Posterior vena cava (tissue), 2 donors: ENCODE measurements around the gene ANKRD6. TPM values are rescaled to one million over a fixed set of nuclear protein-coding genes. Genes with fewer than 3 reads are reported as not detected.

Experiments used
- DNase-seq: peaks from one replicate; pipeline ENCODE4 v3.0.0-alpha.2; 2020; ENCODE audit warnings: low spot score
- intact Hi-C, 2 donors: fragments of 100-400 bp; cut with DNase I; formaldehyde crosslinking; loops; one replicate each; pipeline versions ENCODE4 v1.14.1 to v1.14.2; 2022 to 2023
- total RNA-seq, 2 donors: library from RNA; stranded (reverse); fragmentation: NEBNext Ultra II Directional; extraction: Animal tissue kit (Norgen Biotek cat#: 25700); gene quantifications; one replicate each; pipeline ENCODE4 v1.2.1, GENCODE V29; 2021
- donor health status: DM: yes; HTN: yes; CAD: no.
- donor health status: DM: yes; HTN: yes; CAD: no.

ANKRD6 gene
- total RNA-seq, 2 donors from 2014 or later: 14.6 to 16.0 TPM

DNA sequence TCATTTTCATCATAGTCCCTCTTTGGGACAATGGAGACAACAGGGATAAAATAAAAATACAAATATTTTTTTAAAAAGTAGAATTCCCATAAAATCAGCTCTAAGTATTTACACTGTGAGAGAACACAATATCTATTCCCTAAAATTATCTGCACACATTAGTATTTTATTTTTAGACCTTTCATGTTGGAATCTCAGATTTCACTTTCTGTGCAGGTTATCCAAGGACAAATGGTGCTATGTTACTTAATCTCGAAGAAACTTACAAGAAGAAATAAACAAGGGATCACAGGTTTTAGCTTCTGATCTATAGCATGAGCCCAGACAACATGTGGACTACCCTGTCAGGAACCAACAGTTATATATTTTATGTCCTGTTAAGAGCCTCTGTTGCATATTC is 228.6 kb downstream of the ANKRD6 start:
- DNase-seq: no peak
- intact Hi-C loops: no loop called here

DNA sequence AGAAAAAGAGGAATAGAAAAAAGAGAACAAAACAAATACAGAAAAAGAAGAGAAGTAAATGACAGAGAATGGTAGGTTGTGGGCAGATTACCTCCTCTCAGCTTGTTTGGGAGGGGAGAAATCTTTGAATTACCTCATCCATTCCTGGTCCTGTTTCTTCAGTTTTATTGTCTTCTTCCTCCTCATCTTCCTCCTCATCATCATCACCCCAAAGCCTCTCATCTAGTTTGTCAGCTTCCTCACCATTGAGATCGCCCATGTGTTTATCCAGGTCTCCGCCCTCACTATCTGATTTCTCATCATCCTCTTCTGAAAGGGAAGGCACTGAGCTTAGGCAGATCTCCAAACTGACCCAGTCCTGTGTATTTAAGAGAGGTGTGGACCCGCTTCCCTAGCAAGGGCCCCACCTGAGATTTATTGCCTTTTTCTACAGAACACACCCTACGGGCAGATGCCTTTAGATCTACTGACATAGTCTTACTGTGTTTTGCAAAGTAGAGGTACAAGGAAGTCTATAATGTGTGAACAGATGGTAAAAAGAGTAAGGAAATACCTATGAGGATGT is 229.8 kb downstream of the ANKRD6 start:
- intact Hi-C loops: no loop called here
- no peak for DNase-seq

DNA sequence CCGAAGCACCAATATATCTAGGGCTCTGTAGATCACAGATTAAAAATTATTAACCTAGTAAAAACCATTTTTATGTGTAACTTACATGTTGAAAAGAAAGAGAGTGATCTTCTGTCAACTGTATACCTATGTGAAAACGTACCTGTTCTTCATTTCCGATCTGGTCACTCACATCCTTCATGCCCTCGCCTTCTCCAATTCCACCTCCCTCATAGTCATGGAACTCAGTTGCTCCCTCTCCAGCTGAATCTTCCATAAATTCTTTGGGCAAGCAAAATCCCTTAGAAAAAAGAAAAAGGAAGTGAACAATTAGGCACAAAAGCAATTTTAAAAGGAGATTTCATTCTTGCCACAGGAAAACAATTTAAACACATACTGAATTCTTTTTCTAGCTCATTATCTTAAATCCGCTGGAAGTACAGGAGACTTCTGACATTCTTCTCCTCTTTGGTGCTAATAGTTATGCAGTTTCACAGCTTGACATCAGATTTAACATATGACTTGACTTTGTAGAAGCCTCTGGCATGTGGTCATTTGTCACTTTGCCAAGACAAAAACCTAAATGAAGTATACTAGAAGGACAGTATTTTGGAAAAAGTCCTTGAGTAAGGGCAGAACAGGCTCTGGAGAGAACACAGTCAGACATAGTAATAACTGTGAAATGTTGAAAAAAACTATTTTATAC is 235.1 kb downstream of the ANKRD6 start:
- DNase-seq: no peak

DNA sequence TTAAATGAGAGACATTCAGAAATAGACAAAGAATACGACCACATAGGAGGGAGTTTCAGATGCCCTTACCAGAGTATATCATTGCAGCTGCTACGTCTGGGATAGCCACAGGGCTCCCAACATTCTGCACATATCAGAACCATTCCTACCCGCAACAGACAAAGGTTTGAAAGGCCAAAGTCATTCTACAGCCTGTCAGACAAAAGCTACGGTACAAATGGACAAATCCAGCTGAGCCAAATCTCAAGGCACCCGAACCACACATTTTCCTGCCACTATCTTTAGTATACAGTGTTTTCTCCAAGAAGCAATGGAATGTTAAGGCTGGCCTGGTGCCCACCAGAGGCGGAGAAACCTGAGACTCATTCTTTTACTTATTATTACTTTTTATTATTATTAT is 236.1 kb downstream of the ANKRD6 start:
- no peak for DNase-seq
- intact Hi-C loops: no loop called here

More for the DNA sequence above, 235.1 kb downstream of the ANKRD6 start:
- intact Hi-C loops: no loop called here

DNA sequence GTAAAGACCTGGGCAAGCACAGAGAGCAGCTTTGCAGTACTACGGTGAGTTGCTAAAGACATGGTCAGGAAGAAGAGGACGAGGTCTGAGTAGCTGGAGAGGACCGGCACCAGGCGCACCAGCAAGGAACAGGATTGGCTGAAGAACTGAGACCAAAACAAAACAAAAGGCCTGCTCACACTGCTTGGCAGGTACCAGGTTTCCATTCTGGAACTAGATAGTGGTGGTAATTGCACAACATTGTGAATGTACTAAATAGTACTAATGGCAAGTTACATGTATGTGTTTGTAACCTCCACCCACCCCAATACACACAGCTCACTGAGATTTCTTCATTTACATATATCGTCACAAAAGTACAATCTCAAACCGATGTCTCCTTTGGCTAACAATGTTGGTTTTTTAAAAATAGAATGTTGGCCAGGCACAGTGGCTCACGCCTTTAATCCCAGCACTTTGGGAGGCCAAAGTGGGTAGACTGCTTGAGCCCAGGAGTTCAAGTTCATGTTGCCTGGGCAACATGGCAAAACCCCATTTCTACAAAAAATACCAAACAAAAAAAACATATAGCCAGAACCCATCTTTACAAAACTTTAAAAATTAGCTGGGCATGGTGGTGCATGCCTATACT is 238.1 kb downstream of the ANKRD6 start:
- intact Hi-C loops: no loop called here
- no peak for DNase-seq

DNA sequence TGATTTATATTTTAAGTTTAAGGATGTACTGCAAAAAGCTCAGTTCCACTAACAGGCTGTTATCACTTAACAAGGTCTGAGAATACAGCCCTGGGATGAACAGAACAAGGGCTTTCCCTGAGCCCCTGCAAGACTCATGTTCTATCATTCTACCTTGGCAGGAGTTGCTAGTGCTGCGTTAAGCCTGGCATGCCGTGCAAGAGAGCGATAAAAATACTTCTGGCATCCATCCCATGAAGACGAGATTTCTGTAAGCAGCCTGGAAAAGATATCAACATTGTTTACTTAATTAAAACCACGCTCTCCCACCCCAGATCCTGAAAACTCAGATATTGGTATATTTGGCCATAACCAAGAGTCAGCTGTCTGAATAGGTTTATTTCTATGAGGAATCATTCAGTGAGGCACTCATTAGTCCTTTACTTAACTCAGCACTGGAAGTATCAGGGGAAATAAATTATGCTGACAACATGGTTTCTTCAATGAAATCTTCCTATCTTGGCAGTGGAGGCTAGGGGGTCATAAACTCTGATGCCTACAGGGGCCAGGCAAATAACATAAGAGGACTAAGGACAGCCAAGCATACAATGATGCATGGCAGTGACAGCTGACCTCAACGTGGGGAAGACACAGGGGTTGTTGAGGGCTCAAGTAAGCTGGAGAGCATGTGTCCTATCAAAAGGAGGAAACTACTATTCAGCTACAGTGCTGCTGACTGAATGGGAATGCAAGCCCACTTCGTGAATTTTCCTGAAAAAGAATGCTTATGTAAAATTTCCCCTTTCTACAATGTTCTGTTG is 243.2 kb downstream of the ANKRD6 start:
- no peak for DNase-seq
- intact Hi-C loops: no loop called here

DNA sequence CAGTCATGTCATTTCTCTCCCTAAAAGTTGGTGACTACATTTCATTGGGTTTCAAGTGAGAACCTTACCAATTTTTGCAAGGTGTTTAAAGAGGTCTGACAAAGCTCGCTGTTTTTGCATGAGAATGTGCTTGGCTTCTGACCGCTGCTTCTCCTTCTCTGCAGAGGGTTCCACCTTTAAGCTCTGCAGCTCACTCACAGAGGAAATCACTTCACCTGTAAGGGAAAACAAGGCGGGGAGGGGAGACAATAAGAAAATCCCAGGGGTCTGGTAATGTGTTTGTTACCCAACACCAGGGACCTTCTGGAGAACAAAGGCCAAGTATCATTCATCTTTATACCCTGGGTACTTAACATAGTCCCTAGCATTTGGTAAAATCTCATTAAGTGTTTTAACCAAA is 245.6 kb downstream of the ANKRD6 start:
- intact Hi-C loops: no loop called here
- no peak for DNase-seq

DNA sequence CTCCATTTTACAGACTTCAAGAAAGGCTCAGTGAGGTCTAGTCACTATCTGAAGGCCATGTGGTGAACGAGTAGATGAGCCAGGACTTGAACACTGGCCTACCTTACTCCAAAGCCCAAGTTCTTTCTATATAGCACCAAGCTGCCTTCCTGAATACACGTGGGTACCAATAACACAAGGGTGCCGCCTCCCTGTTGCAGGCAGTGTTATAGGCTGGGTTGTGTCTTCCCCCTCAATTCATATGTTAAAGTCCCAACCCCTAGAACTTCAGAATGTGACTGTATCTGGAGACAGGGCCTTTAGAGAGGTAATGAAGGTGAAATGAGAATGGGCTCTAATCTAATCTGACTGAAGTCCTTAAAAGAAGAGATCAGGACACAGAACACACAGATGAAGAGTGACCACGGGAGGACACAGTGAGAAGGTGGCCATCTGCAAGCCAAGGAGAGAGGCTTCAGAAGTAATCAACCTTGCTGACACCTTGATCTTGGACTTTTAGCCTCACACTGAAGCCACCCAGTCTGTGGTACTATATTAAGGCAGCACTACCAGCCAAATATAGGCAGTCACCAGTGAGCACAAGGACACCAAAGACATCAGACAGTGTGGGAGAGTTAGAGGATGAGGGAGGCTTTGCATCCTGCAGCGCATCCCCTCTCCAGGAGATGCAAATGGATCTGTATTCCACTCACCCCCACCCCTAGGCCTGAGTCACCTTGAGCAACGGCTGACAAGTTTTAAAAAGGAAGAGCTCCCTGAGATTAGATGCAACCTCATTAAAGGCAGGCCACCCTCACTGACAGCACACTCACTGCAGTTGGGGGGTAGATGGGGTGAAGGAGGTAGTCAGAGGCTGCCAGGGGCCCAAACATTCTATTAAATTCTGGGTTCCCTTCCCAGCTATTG is 246.5 kb downstream of the ANKRD6 start:
- intact Hi-C loops: no loop called here
- no peak for DNase-seq

DNA sequence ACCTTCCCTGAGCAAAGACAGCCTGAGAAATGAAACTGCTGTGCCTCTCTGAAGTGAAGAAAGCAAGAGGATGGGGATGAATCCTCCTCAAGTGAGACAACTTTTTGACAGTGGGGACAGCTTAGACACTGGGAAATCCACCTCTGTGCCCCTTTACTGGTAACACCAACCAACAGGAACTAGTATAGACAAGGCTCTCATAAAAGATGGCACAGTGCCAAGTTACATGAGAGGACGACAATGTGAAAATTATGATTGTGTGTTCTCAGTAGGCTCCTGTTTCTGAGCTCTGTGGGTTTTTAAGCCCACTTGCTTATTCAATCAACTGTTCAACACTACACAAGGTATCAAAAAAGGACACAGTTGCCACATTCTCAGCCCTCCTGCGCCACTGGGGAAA is 247.2 kb downstream of the ANKRD6 start:
- intact Hi-C loops: no loop called here
- no peak for DNase-seq

DNA sequence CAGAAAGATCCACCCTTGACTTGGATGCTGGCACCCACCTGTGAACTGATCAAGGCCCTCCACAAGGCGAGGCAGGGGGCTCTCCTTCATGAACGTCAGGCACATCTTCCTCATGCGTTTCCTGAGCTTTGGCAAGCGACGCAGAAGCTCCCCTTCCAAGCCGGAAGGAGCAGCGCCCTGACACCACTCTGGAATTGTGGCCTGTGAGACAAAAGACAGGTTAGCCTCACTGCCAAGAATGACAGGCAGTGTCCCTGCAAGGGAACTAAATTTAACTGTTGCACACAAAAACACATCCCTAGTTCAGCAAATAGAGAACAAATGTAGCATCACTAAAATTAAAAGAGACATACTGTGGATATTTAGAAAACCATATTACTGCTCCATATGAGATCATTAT is 247.6 kb downstream of the ANKRD6 start:
- DNase-seq: no peak
- intact Hi-C loops: no loop called here

DNA sequence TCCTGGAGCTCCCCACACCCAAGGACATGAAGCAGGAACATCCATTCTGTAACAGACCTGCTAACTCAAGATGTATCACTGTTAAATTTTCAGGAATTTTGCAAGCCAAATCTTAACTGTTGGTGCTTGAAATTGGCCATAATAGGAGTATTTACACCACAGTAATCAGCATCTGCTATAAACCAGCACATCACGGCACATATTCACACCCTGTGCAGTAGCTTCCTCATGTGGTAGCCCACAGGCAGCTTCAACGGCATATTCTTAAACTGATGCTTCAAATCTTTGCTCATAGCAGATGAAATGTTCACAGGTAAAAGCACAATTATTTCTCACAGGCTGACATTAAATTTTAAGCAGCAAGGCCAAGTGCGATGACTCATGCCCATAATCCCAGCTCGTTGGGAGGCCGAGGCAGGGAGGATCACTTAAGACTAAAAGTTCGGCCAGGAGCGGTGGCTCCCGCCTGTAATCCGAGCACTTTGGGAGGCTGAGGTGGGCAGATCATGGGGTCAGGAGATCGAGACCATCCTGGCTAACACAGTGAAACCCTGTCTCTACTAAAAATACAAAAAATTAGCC is 249.1 kb downstream of the ANKRD6 start:
- intact Hi-C loops: no loop called here
- no peak for DNase-seq

DNA sequence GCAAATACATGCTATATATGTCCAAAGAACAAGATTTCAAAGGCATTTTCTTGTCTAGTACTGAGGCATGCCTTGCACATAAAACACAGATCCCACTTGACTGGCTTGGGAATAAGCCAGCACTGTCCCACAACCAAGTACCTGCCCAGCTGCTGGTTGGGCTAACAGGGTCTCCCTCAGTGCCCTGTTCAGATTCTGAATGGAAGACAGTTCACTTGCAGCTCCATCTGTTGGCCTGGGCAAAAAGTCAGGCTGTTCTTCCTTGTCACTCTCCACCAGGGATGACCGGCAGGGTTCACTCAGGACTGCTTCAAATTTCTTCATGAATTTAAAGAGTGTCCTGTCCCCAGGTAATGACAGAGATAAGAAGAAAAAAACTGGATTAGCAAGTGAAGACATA is 250.0 kb downstream of the ANKRD6 start:
- intact Hi-C loops: no loop called here
- no peak for DNase-seq

Other genes starting within 250 kb of the ANKRD6 start
- gene GABRR1, start 215.8 kb upstream of the ANKRD6 start, total RNA-seq: under 1 TPM; 0.19 to 0.29 TPM
- gene GABRR2, start 117.9 kb upstream of the ANKRD6 start, total RNA-seq: 1 to 10 TPM in 1 of 2 donors, under 1 TPM in 1; 0.93 to 1.7 TPM
- 10 to 100 TPM; 39.8 to 43.8 TPM for gene UBE2J1, start 80.4 kb upstream of the ANKRD6 start, total RNA-seq
- 10 to 100 TPM; 21.7 to 31.3 TPM for gene RRAGD, start 20.9 kb upstream of the ANKRD6 start, total RNA-seq
- gene LYRM2, start 205.6 kb downstream of the ANKRD6 start, total RNA-seq: 10 to 100 TPM; 34.1 to 34.3 TPM